Muscle layer of duodenum (tissue), 2 donors: ENCODE measurements around the gene MCF2L2.
"Not testable (repeated sequence)": the region's sequence is repeated elsewhere in the genome, so short reads cannot be mapped to it uniquely, and the experiment has no call there.

Experiments used
- H3K27ac ChIP-seq: one replicate; pipeline ENCODE4 v1.7.0; 2013; ENCODE audit warnings: mild to moderate bottlenecking, low read length
- H3K27me3 ChIP-seq: one replicate; pipeline ENCODE4 v1.7.0; 2013; ENCODE audit warnings: low read depth, mild to moderate bottlenecking, control low read depth, low read length
- H3K36me3 ChIP-seq, 2 donors: one replicate each; pipeline ENCODE4 v1.7.0; 2013; ENCODE audit warnings: low read length in 2 of 2, control low read depth in 1 of 2, mild to moderate bottlenecking in 1 of 2; ENCODE audit not compliant: insufficient read depth in 2 of 2, control insufficient read depth in 1 of 2
- H3K4me1 ChIP-seq, 2 donors: one replicate each; pipeline ENCODE4 v1.7.0; 2013; ENCODE audit warnings: low read length in 2 of 2, mild to moderate bottlenecking in 2 of 2, control low read depth in 1 of 2, moderate library complexity in 1 of 2; ENCODE audit not compliant: insufficient read depth in 2 of 2, control insufficient read depth in 1 of 2
- H3K4me3 ChIP-seq, 2 donors: one replicate each; pipeline ENCODE4 v1.7.0; 2013; ENCODE audit warnings: low read length in 2 of 2, low read depth in 1 of 2, mild to moderate bottlenecking in 1 of 2
- H3K9me3 ChIP-seq, 2 donors: one replicate each; pipeline ENCODE4 v1.7.0; 2013; ENCODE audit warnings: low read length in 2 of 2, control low read depth in 1 of 2, mild to moderate bottlenecking in 1 of 2; ENCODE audit not compliant: control insufficient read depth in 1 of 2
- donor health status: healthy.

The MCF2L2 gene, protein sequence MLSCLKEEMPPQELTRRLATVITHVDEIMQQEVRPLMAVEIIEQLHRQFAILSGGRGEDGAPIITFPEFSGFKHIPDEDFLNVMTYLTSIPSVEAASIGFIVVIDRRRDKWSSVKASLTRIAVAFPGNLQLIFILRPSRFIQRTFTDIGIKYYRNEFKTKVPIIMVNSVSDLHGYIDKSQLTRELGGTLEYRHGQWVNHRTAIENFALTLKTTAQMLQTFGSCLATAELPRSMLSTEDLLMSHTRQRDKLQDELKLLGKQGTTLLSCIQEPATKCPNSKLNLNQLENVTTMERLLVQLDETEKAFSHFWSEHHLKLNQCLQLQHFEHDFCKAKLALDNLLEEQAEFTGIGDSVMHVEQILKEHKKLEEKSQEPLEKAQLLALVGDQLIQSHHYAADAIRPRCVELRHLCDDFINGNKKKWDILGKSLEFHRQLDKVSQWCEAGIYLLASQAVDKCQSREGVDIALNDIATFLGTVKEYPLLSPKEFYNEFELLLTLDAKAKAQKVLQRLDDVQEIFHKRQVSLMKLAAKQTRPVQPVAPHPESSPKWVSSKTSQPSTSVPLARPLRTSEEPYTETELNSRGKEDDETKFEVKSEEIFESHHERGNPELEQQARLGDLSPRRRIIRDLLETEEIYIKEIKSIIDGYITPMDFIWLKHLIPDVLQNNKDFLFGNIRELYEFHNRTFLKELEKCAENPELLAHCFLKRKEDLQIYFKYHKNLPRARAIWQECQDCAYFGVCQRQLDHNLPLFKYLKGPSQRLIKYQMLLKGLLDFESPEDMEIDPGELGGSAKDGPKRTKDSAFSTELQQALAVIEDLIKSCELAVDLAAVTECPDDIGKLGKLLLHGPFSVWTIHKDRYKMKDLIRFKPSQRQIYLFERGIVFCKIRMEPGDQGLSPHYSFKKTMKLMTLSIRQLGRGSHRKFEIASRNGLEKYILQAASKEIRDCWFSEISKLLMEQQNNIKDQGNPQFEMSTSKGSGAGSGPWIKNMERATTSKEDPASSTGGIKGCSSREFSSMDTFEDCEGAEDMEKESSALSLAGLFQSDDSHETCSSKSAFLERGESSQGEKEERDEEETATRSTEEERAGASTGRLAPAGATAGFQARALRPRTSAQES

DNA sequence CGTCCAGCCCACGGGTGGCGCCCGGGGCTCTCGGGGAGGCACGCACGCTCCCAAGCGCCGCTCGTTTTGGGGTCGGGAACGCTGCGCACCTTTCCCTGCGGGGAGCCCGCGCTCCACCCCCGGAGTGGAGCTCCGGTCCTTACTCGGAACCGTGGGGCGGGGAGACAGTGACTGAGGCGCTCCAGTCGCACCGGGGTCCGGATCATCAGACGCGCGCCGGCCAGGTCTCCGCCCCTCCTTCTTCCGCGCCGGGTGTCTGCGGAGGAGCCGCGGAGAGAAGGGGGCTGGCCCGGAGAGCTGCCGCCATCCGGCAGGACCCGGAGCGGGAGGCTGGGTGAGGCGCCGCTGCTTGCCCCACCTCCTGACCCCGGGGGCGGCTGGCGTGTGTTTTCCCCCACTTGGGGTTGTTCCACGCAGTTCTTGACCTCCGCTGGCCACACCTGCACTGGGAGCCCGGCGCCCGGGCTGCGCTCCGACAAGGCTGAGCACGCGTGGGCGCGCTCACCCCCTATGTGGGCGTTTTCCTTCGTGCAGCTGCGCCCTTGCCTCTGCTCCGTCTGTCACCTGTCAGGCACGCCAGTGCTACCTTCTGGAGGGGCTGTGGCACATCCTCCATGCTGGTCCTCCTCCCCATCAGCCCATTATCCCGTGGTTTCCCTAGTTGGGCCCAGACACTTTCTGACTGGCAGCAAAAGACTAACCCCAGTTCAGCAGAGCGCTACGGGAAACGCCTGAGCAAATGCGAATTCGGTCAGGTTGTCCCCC is at the start of gene MCF2L2:
TSS of gene MCF2L2 (minus strand) at position 173 of the 765 bp plus-strand sequence. CDS start 642 bp downstream, outside the sequence.
- Histone ChIP-seq H3K27ac (no peak within 1 kb of the TSS), H3K9me3 (no peaks in the 10 kb centered on the region), H3K36me3 (no peaks in the 10 kb centered on the region), H3K4me1 (peaks cover 3 to 20% of the 10 kb centered on the region in 2 donors), H3K4me3 (peak within 1 kb of the TSS; percentile 59 to 85), H3K27me3 (peaks cover 21% of the 10 kb centered on the region)

DNA sequence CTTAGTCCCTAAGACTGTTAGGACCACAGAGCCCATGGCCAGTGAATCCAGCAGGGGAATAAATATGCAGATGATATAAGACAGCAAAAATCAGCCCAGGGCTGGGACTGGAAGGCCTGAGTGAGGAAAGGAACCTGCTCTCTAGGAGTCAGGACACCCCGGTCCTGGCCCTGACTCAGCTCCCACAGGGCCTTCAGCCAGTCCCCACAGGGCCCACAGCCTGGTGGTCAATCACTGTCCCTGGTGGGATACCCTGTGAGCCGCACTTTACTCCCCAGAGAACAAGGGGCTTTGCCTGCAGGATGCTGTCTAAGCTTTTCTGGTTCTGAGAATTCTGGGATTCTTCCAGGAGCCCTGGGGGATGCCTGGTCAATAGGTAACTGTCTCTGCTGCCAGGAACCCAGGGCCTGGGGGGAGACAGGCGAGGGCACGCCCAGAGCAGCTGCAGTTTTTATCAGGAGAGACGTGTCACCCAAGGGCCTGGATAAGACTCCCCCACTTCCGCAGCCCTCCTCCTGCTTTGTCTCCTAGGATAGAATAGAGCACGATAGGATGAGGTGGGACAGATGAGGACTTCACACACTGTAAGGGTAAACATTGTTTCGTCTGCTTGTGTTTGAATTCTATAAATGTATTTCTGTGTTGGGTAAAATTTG is 49.5 kb upstream of the MCF2L2 start:
- no peaks in the 10 kb centered on the region for H3K36me3 ChIP-seq
- H3K27ac ChIP-seq: no peak overlapping the region
- H3K4me1 ChIP-seq: peaks cover 0 to 4% of the 10 kb centered on the region in 2 donors
- H3K4me3 ChIP-seq: no peak overlapping the region
- H3K27me3 ChIP-seq: no peaks in the 10 kb centered on the region
- H3K9me3 ChIP-seq: no peaks in the 10 kb centered on the region

DNA sequence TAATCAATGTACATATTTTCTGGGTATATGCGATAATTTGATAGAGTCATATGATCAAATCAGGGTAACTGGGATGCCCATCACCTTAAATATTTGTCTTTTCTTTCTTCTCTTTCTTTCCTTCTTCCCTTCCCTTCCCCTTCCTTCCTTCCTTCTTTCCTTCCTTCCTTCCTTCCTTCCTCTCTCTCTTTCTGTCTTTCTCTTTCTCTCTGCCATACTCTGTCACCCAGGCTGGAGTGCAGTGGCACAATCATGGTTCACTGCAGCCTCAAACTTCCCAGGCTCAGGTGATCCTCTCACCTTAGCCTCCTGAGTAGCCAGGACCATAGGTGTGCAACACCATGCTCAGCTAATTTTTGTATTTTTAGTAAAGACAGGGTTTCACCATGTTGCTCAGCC is 47.3 kb upstream of the MCF2L2 start:
- not testable (repeated sequence) for H3K9me3 ChIP-seq, H3K27me3 ChIP-seq, H3K4me1 ChIP-seq, H3K4me3 ChIP-seq, H3K36me3 ChIP-seq, H3K27ac ChIP-seq

DNA sequence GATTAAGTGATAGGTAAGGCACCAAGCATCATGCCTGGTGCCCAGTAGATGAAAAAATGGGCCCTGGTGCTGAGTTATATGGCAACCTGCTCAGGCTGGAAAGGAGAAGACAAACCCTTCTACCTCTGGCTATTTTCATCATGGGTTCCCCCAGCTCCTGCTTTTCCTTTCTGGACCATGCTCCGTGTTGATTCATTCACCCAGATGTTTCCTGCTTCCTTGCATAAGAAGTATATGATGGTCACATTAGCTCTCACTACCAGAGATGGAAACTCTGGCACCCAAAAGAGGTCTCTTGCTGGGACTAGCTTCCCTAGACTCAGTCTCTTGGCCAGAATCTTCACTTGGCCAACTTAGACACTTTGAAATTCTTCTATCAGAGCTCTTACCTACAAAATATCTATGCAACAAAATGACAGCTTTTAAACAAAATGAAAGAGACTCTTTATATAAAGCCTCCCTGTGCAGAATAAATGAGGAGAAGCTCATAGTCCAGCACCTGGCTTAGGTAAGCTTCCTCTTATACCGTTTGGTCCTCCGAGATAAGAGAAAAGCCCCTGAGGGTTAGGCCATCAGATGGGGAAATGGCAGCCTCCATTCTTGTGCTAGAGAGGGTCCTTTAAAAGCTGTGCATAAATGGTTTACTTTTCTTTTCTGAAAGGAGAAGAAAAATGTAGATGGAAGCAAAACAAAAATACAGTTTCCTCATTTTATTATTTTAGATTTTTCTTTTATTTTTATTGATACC is 46.8 kb upstream of the MCF2L2 start:
- Histone ChIP-seq H3K9me3 (no peaks in the 10 kb centered on the region), H3K27me3 (no peaks in the 10 kb centered on the region), H3K27ac (no peak overlapping the region), H3K4me1 (peaks cover 0 to 4% of the 10 kb centered on the region in 2 donors), H3K36me3 (no peaks in the 10 kb centered on the region), H3K4me3 (no peak overlapping the region)

DNA sequence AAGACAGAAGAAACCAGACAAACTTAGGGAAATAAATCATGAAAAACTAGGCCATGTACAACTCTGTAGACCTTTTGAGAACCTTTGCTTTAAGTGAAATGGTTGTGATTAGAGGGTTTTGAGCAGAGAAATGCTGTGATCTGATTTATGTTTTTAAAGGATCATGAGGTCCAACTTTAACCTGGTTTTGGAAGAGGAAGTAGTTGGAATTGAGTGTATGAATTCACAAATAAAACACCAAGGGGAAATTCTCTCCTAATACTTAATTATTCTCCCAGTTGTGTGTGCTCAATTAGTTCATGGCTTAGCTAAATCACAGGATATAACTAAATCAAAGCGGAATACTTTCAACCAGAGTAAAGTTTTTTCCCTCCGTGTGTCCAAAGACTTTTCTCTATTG is 45.5 kb upstream of the MCF2L2 start:
- Histone ChIP-seq H3K36me3 (no peaks in the 10 kb centered on the region), H3K27ac (no peak overlapping the region), H3K27me3 (no peaks in the 10 kb centered on the region), H3K4me1 (no peaks in the 10 kb centered on the region), H3K4me3 (no peak overlapping the region), H3K9me3 (no peaks in the 10 kb centered on the region)

DNA sequence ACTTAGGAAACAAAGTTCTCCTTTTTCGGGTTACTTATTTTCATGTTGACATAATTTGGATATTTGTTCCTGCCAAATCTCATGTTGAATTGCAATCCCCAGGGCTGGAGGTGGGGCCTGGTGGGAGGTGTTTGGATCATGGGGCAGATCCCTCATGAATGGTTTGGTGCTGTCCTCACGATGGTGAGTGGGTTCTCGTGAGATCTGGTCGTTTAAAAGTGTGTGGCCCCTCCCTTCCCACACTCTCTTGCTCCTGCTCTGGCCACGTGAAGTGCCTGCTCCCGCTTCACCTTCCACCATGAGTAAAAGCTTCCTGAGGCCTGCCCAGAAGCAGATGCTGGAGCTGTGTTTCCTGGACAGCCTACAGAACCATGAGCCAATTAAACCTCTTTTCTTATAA is 43.7 kb upstream of the MCF2L2 start:
- no peak overlapping the region for H3K4me3 ChIP-seq
- H3K4me1 ChIP-seq: no peaks in the 10 kb centered on the region
- H3K36me3 ChIP-seq: no peaks in the 10 kb centered on the region
- no peak overlapping the region for H3K27ac ChIP-seq
- H3K27me3 ChIP-seq: no peaks in the 10 kb centered on the region
- no peaks in the 10 kb centered on the region for H3K9me3 ChIP-seq

DNA sequence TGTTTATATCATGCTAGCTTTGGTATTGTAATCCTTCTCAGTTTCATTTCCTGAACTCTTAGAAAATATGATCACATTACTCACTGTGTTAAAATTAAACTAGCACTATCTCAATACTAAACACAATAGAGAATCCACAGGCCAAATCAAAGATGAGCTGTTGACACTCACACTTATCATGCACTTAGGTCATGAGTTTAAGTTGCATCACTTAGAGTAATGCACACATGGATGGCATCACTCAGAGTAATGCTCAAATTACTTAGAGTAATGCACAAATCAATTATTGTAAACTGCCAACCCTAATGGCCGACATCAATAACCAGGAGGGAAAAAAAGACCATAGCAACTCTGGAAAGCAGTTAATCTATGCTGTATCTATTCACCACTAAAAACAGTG is 40.0 kb upstream of the MCF2L2 start:
- no peak overlapping the region for H3K4me3 ChIP-seq

DNA sequence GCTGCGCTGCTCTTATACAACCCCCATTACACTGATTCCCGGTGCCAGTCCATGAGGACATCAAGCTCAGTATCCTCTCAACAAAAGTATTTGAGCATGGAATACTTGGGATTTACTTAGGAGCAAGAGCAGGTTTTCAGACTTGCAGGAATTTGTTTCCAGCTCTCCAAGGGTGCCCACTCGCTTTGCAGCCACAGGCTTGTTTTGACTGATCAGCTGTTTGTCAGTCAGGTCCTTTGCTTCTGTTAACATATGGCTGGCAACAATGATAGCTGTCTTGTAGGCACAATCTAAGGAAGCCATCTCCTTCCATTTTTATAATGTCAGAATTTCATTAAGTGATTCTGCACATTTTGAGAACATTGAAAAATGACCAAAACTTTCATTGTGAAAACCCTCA is 38.2 kb upstream of the MCF2L2 start:
- Histone ChIP-seq H3K4me3 (no peak overlapping the region), H3K27me3 (no peaks in the 10 kb centered on the region), H3K4me1 (no peaks in the 10 kb centered on the region), H3K36me3 (no peaks in the 10 kb centered on the region), H3K27ac (no peak overlapping the region), H3K9me3 (no peaks in the 10 kb centered on the region)

More for the DNA sequence above, 40.0 kb upstream of the MCF2L2 start:
- no peaks in the 10 kb centered on the region for H3K9me3 ChIP-seq
- H3K36me3 ChIP-seq: no peaks in the 10 kb centered on the region
- H3K27ac ChIP-seq: no peak overlapping the region
- H3K4me1 ChIP-seq: no peaks in the 10 kb centered on the region
- H3K27me3 ChIP-seq: no peaks in the 10 kb centered on the region

DNA sequence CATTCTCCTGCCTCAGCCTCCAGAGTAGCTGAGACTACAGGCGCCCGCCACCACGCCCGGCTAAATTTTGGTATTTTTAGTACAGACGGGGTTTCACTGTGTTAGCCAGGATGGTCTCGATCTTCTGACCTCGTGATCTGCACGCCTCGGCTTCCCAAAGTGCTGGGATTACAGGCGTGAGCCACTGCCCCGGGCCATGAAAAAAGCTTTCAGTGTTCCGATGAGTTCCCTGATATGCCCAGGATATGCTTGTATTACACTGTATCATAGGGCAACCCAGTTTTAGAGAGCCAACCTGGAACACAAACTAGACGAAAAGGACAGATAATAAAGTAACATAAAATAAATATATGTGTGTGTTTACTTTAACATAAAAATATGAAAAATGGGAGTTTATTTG is 37.3 kb upstream of the MCF2L2 start:
- not testable (repeated sequence) for H3K4me3 ChIP-seq, H3K9me3 ChIP-seq, H3K27me3 ChIP-seq, H3K4me1 ChIP-seq, H3K27ac ChIP-seq, H3K36me3 ChIP-seq

DNA sequence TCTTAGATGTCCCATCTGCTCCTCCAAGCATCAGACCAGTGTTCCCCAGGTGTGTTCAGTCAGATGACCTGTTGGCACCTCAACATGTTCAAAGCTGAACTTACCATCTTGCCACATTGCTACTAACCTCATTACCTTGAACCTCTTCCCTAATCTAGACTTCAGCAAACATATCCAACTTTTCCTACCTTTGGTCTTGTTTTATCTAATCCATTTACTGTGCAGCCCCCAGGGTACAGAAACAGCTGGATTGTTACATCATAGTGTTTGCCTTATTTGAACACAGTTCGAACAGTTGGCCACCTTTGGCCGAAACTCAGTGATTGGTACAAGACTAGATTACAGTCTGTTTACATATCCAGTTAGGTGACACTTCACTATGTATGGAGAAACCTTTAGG is 36.1 kb upstream of the MCF2L2 start:
- H3K4me1 ChIP-seq: no peaks in the 10 kb centered on the region
- H3K27ac ChIP-seq: no peak overlapping the region
- no peaks in the 10 kb centered on the region for H3K27me3 ChIP-seq
- no peaks in the 10 kb centered on the region for H3K36me3 ChIP-seq
- H3K9me3 ChIP-seq: no peaks in the 10 kb centered on the region
- H3K4me3 ChIP-seq: no peak overlapping the region
